Endothelial cell of umbilical vein (primary cell): ENCODE results near the gene SEZ6. TPM values are rescaled to one million over a fixed set of nuclear protein-coding genes. Genes with fewer than 3 reads are reported as not detected.

ENCODE experiments used
- BruUV-seq: library from RNA; stranded (reverse); fragments of 400-500 nt; replicated peaks from 2 replicates; lab custom pipeline; 2021; lab: Mats Ljungman, UMichigan
- CTCF ChIA-PET: fragments of 300-600, 350-600 bp; sonication (Branson Sonifier 250); formaldehyde crosslinking; loops from one replicate; lab custom pipeline; 2021; ENCODE audit warnings: antibody characterized with exemption, inconsistent platforms; lab: Charles Lee
- POLR2A ChIA-PET: fragments of 300-600, 350-600 bp; sonication (Branson Sonifier 250); formaldehyde crosslinking; loops from one replicate; lab custom pipeline; 2021; ENCODE audit warnings: antibody characterized with exemption, inconsistent platforms; lab: Charles Lee
- DNase-seq: peaks from one replicate; pipeline ENCODE4 v3.0.0-alpha.2; 2011; ENCODE audit warnings: low read depth, low spot score
- FAIRE-seq: peaks from 2 replicates; lab custom pipeline; 2011; peaks lifted over from hg19 to GRCh38; lab: Jason Lieb, UNC
- H2AFZ ChIP-seq: 2 replicates; pipeline ENCODE4 v1.6.0; 2012; ENCODE audit warnings: low read depth, low read length, control low read depth, inconsistent platforms
- H3K27ac ChIP-seq: 2 replicates; pipeline ENCODE4 v1.5.1; 2011; ENCODE audit warnings: low read depth, mild to moderate bottlenecking, control low read depth, low read length, moderate library complexity; ENCODE audit not compliant: insufficient read depth
- H3K27me3 ChIP-seq, 2 experiments: 2 replicates each; pipeline versions ENCODE4 v1.6.0 to v1.6.1; 2011; ENCODE audit warnings: low read length in 2 of 2, mixed read lengths in 1 of 2; ENCODE audit not compliant: control insufficient read depth in 2 of 2, insufficient read depth in 2 of 2
- H3K36me3 ChIP-seq, 2 experiments: 2 replicates in 1 of 2; 3 replicates in 1 of 2; pipeline ENCODE4 v1.5.1; 2011; ENCODE audit warnings: low read length in 2 of 2, mild to moderate bottlenecking in 1 of 2, moderate library complexity in 1 of 2; ENCODE audit not compliant: control insufficient read depth in 2 of 2, insufficient read depth in 2 of 2; ENCODE audit errors: extremely low read depth in 1 of 2
- H3K4me1 ChIP-seq: 3 replicates; pipeline ENCODE4 v1.5.1; 2011; ENCODE audit warnings: mild to moderate bottlenecking, low read length; ENCODE audit not compliant: control insufficient read depth, insufficient read depth; ENCODE audit errors: extremely low read depth
- H3K4me2 ChIP-seq: 2 replicates; pipeline ENCODE4 v1.6.1; 2011; ENCODE audit warnings: low read length, control low read depth, mixed read lengths; ENCODE audit not compliant: insufficient read depth
- H3K4me3 ChIP-seq, 3 experiments: fragments of 200-600 bp in 1 of 3; sonication (generic), shearing (Covaris generic) in 1 of 3; replicated peaks in 1 of 3; 2 replicates each; pipeline ENCODE4 v1.5.1; 2011 to 2016; ENCODE audit warnings: control low read depth in 3 of 3, low read length in 3 of 3, mild to moderate bottlenecking in 2 of 3, inconsistent platforms in 1 of 3, low read depth in 1 of 3, moderate library complexity in 1 of 3; ENCODE audit not compliant: insufficient read depth in 1 of 3
- H3K79me2 ChIP-seq: 2 replicates; pipeline ENCODE4 v1.6.0; 2012; ENCODE audit warnings: low read length, inconsistent platforms; ENCODE audit not compliant: control insufficient read depth, insufficient read depth
- H3K9ac ChIP-seq: replicated peaks from 2 replicates; pipeline ENCODE3; 2011; ENCODE audit warnings: low read length, control low read depth; ENCODE audit not compliant: insufficient read depth; ENCODE audit errors: extremely low read depth
- H3K9me1 ChIP-seq: replicated peaks from 3 replicates; pipeline ENCODE4 v1.6.0; 2011; ENCODE audit warnings: mild to moderate bottlenecking, low read length; ENCODE audit not compliant: control insufficient read depth, insufficient read depth; ENCODE audit errors: extremely low read depth
- H3K9me3 ChIP-seq: replicated peaks from 2 replicates; pipeline ENCODE4 v1.5.1; 2012; ENCODE audit warnings: low read length, inconsistent platforms; ENCODE audit not compliant: control insufficient read depth, insufficient read depth
- H4K20me1 ChIP-seq: replicated peaks from 2 replicates; pipeline ENCODE3; 2011; ENCODE audit warnings: mild to moderate bottlenecking, low read length; ENCODE audit not compliant: control insufficient read depth, insufficient read depth; ENCODE audit errors: extremely low read depth
- EZH2 ChIP-seq: IDR thresholded peaks from 2 replicates; pipeline ENCODE4 v1.6.1; 2012; ENCODE audit warnings: borderline replicate concordance, low read depth, mild to moderate bottlenecking, moderate library complexity, low read length, inconsistent platforms; ENCODE audit not compliant: severe bottlenecking
- FOS ChIP-seq: IDR thresholded peaks from 2 replicates; pipeline ENCODE4 v1.6.1; 2011; ENCODE audit warnings: mild to moderate bottlenecking, low read length, moderate library complexity, borderline replicate concordance; ENCODE audit not compliant: insufficient read depth
- GATA2 ChIP-seq: IDR thresholded peaks from 2 replicates; pipeline ENCODE4 v1.7.0; 2011; ENCODE audit warnings: low read depth, mild to moderate bottlenecking, moderate library complexity, mixed read lengths, low read length; ENCODE audit not compliant: insufficient read length, insufficient read depth
- JUN ChIP-seq: IDR thresholded peaks from 2 replicates; pipeline ENCODE4 v1.6.1; 2011; ENCODE audit warnings: borderline replicate concordance, low read depth; ENCODE audit not compliant: insufficient read length, insufficient read depth
- MAX ChIP-seq: IDR thresholded peaks from 2 replicates; pipeline ENCODE4 v1.6.1; 2011; ENCODE audit not compliant: insufficient read depth, insufficient read length
- MYC ChIP-seq: IDR thresholded peaks from one replicate; pipeline ENCODE4 v1.6.1; 2011; ENCODE audit warnings: mild to moderate bottlenecking, low read depth, low read length
- POLR2A ChIP-seq: IDR thresholded peaks from 2 replicates; pipeline ENCODE4 v1.6.1; 2012; ENCODE audit warnings: low read depth, mild to moderate bottlenecking, control low read depth, low read length
- POLR2AphosphoS5 ChIP-seq: IDR thresholded peaks from 2 replicates; pipeline ENCODE4 v1.6.1; 2012; ENCODE audit warnings: low read depth, mild to moderate bottlenecking, control low read depth, low read length, moderate library complexity; ENCODE audit not compliant: insufficient read depth
- dilution Hi-C: fragments of 300-500 bp; cut with MboI; formaldehyde crosslinking; loops from one replicate; pipeline ENCODE4 v1.15.0; 2019; ENCODE audit warnings: low sequenced_read_pairs; ENCODE audit not compliant: extremely low pct_ligation_motif_present
- intact Hi-C: fragments of 100-400 bp; cut with micrococcal nuclease; formaldehyde crosslinking; loops from one replicate; pipeline ENCODE4 v1.10.0; 2022
- polyA plus RNA-seq, 4 experiments: library from polyadenylated mRNA; depleted of rRNA in 3 of 4; stranded (reverse) in 3 of 4; unstranded in 1 of 4; fragments of >200 nt; gene quantifications; 2 replicates each; pipeline versions ENCODE4 v1.2.1 to v1.2.3, GENCODE V29; 2011 to 2012; ENCODE audit warnings: missing spikeins in 1 of 4
- total RNA-seq: library from RNA; stranded (reverse); gene quantifications from 2 replicates; pipeline ENCODE4 v1.2.3, GENCODE V29; 2021
- TF ChIP-seq, protein P1 (sequence below), 2 donors: IDR thresholded peaks; 1 replicate in 1 of 2; 2 replicates in 1 of 2; pipeline ENCODE4 v1.5.1; 2011; ENCODE audit warnings: low read length in 2 of 2, mild to moderate bottlenecking in 2 of 2, moderate library complexity in 2 of 2, control low read depth in 1 of 2, inconsistent platforms in 1 of 2, low read depth in 1 of 2; ENCODE audit not compliant: insufficient read depth in 1 of 2; ENCODE audit errors: extremely low read depth in 1 of 2

The SEZ6 gene
- total and polyA plus RNA-seq, 2 donors (not counting 3 experiments of a cell fraction or from before 2014, with no cell fraction given): not detected

GRCh38 chr17:28947639-28948038 lies 58.2 kb downstream of the SEZ6 start:
- no TSS peak for BruUV-seq
- H3K4me2 ChIP-seq: peak overlapping the region; percentile 73
- POLR2A ChIA-PET: no interaction called here
- dilution Hi-C loops (no loop called here), intact Hi-C loops (loop anchor here (5.0 kb wide), 1 partner anchor 50 kb away; the partner anchor contains the start of gene FLOT2)
- no peak for FAIRE-seq
- no peaks in the 10 kb centered on the region for H3K9me3 ChIP-seq
- H3K27me3 ChIP-seq: no peaks in the 10 kb centered on the region
- DNase-seq: no peak
- peaks cover 3% of the 10 kb centered on the region for H4K20me1 ChIP-seq
- TF ChIP-seq GATA2 (no peak), POLR2AphosphoS5 (no peak), MYC (no peak), FOS (no peak), POLR2A (no peak), EZH2 (no peak), MAX (no peak), JUN (no peak)
- TF ChIP-seq, protein P1, sequence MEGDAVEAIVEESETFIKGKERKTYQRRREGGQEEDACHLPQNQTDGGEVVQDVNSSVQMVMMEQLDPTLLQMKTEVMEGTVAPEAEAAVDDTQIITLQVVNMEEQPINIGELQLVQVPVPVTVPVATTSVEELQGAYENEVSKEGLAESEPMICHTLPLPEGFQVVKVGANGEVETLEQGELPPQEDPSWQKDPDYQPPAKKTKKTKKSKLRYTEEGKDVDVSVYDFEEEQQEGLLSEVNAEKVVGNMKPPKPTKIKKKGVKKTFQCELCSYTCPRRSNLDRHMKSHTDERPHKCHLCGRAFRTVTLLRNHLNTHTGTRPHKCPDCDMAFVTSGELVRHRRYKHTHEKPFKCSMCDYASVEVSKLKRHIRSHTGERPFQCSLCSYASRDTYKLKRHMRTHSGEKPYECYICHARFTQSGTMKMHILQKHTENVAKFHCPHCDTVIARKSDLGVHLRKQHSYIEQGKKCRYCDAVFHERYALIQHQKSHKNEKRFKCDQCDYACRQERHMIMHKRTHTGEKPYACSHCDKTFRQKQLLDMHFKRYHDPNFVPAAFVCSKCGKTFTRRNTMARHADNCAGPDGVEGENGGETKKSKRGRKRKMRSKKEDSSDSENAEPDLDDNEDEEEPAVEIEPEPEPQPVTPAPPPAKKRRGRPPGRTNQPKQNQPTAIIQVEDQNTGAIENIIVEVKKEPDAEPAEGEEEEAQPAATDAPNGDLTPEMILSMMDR (IDR thresholded peaks at IDR 0.05; ENCODE audit: extremely low read depth in 1 of 2, insufficient read depth in 1 of 2, low read depth in 1 of 2, low read length in 2 of 2): no peak
- CTCF ChIA-PET: interaction anchor here (7.8 kb wide), 1 partner anchor 220 kb away, joined by 249 read pairs; the partner anchor contains the start of genes NEK8 and TLCD1
- no peaks in the 10 kb centered on the region for H3K9me1 ChIP-seq
- H3K79me2 ChIP-seq: peaks cover 65% of the 10 kb centered on the region
- H3K4me3 ChIP-seq: no peak overlapping the region
- H3K4me1 ChIP-seq: peaks cover 35% of the 10 kb centered on the region
- H2AFZ ChIP-seq: no peak overlapping the region
- no peak overlapping the region for H3K27ac ChIP-seq
- H3K36me3 ChIP-seq: no peaks in the 10 kb centered on the region
- peak overlapping the region; percentile 85 for H3K9ac ChIP-seq
